ENCODE results near the gene RHOH. TPM values are rescaled to one million over a fixed set of nuclear protein-coding genes. Genes with fewer than 3 reads are reported as not detected.

RHOH gene
- total and polyA plus RNA-seq, 10 donors: 51.4 to 112 (median 74.3) TPM

- 11 to 43% (median 31%) methylated on average over 1 of the region's 1 CpG for WGBS, 5 donors
- H3K4me3 ChIP-seq: no peak overlapping the region
- intact Hi-C loops (cut with DNase I; ENCODE audit: low total_unique reads): no loop called here
- H3K27me3 ChIP-seq (replicated peaks in 1 of 7): no peaks in the 10 kb centered on the region
- TF ChIP-seq POLR2AphosphoS5 (IDR thresholded peaks at IDR 0.05) (no peak), CTCF (IDR thresholded peaks at IDR 0.05 in 8 of 11, conservative IDR thresholded peaks at IDR 0.05 in 3 of 11) (no peak), POLR2A (IDR thresholded peaks at IDR 0.05) (no peak)
- H3K9me3 ChIP-seq: no peaks in the 10 kb centered on the region
- H3K4me1 ChIP-seq: peaks cover 11 to 56% (median 32%) of the 10 kb centered on the region in 6 donors
- H3K36me3 ChIP-seq: no peaks in the 10 kb centered on the region
- no peak for DNase-seq
- H3K27ac ChIP-seq: no peak overlapping the region
Observed at GRCh38 chr4:40180356-40180755, 16.5 kb upstream of the RHOH start.

DNA sequence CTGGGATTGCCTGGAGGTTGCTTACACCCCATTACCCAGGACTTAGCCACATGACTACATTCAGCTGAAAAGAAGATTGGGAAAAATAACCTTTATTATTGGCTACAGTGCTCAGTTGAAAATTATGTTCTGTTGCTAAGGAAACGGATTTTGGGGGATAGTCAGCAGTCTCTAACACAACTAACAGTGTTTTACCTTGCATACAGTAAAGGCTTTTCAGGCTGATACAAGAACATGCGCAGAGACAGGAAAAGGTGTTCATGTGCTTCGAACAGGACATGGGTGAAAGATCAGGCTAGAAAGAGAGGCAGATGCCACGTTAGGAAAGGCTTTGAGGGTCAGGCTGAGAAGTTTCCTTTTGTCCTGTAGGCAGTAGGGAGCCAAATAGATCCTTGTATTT lies 14.8 kb upstream of the RHOH start:
- no peak for DNase-seq
- H3K4me3 ChIP-seq: no peak overlapping the region
- H3K27ac ChIP-seq: peak overlapping the region in 4 of 8 donors; percentile 76 to 91 (median 79)
- WGBS, 5 donors: 58 to 72% (median 67%) methylated on average over 4 of the region's 4 CpGs
- intact Hi-C loops (cut with DNase I; ENCODE audit: low total_unique reads): no loop called here
- TF ChIP-seq POLR2AphosphoS5 (IDR thresholded peaks at IDR 0.05) (no peak), CTCF (IDR thresholded peaks at IDR 0.05 in 8 of 11, conservative IDR thresholded peaks at IDR 0.05 in 3 of 11) (no peak), POLR2A (IDR thresholded peaks at IDR 0.05) (no peak)
- H3K27me3 ChIP-seq (replicated peaks in 1 of 7): no peaks in the 10 kb centered on the region
- H3K9me3 ChIP-seq: no peaks in the 10 kb centered on the region
- no peaks in the 10 kb centered on the region for H3K36me3 ChIP-seq
- H3K4me1 ChIP-seq: peaks cover 11 to 71% (median 41%) of the 10 kb centered on the region in 6 donors

DNA sequence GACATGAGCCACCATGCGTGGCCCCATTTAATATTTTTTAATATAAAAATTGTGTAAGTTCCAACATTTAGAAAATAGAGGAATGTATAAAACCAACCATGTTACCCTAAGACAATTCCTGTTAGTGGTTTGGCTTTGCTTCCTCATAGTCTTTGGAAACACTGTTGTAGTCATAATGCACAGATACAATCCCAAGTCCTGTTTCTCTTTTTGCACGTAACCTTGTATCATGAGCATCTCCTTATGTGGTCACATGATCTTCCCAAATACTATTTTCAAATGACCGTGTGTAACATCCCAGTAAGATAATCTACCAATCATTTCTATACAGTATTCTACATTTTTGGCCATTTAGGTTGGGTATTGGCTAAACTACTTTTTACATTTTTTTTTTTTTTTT lies 13.9 kb upstream of the RHOH start:
- no peak for DNase-seq
- intact Hi-C loops (cut with DNase I; ENCODE audit: low total_unique reads): no loop called here
- Histone ChIP-seq H3K4me3 (no peak overlapping the region), H3K27me3 (replicated peaks in 1 of 7) (no peaks in the 10 kb centered on the region), H3K4me1 (peaks cover 11 to 80% (median 44%) of the 10 kb centered on the region in 6 donors), H3K27ac (peak overlapping the region in 5 of 8 donors; percentile 10 to 91 (median 77)), H3K36me3 (no peaks in the 10 kb centered on the region), H3K9me3 (no peaks in the 10 kb centered on the region)
- TF ChIP-seq POLR2A (IDR thresholded peaks at IDR 0.05) (no peak), CTCF (IDR thresholded peaks at IDR 0.05 in 8 of 11, conservative IDR thresholded peaks at IDR 0.05 in 3 of 11) (no peak), POLR2AphosphoS5 (IDR thresholded peaks at IDR 0.05) (no peak)
- 64 to 91% (median 73%) methylated on average over 3 of the region's 3 CpGs for WGBS, 5 donors

DNA sequence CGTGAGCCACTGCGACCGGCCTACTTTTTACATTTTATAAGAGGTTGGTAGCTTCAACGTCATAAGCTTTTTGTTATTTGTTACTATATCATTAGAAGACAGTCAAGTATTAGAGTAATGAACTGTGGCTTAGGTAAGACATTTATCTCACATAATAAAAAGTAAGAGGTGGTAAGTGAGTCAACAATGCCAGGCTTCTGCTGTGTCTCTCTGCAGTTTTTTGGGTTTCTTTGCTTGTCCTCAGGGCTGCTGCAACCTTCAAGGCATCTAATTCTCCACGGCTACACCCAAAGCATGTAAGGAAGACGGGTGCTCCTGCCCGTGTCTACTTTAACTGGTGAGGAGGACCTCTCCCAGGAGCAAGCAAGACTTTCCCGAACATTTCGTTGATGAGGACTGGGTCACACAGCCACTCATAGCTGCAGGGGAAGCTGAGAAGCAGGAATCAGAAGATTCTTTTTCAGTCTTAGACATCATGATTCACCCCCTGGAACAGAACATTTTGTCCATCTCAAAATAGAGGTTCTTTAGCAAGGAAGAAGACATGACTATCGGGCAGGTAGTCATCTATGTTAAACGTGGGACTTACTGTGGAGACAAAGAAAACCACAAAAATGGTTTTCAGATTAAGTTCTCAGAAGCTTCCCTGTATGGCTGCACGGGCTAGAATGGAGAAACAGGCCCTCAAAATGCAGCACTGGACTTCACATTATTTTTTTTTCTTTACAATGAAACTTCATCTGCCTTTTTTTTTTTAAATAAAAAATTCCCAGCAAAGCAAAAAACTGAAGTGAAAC lies 13.0 kb upstream of the RHOH start:
- no peaks in the 10 kb centered on the region for H3K27me3 ChIP-seq (replicated peaks in 1 of 7)
- no peak for DNase-seq
- no peaks in the 10 kb centered on the region for H3K9me3 ChIP-seq
- WGBS, 5 donors: 70 to 73% (median 71%) methylated on average over 12 of the region's 12 CpGs
- intact Hi-C loops (cut with DNase I; ENCODE audit: low total_unique reads): no loop called here
- TF ChIP-seq CTCF (IDR thresholded peaks at IDR 0.05 in 8 of 11, conservative IDR thresholded peaks at IDR 0.05 in 3 of 11): no peak
- peak in 1 of 3 donors; percentile 39 for TF ChIP-seq POLR2AphosphoS5 (IDR thresholded peaks at IDR 0.05)
- peaks cover 11 to 86% (median 44%) of the 10 kb centered on the region in 6 donors for H3K4me1 ChIP-seq
- peak overlapping the region in 1 of 8 donors; percentile 5 for H3K4me3 ChIP-seq
- no peaks in the 10 kb centered on the region for H3K36me3 ChIP-seq
- H3K27ac ChIP-seq: peak overlapping the region; percentile 37 to 91 (median 76)

All from spleen (tissue), 11 donors.